ENCODE results near the gene CSTF1.
A peak's percentile ranks its signal among the peaks of the same experiment; 100 is the strongest.

The CSTF1 gene

DNA sequence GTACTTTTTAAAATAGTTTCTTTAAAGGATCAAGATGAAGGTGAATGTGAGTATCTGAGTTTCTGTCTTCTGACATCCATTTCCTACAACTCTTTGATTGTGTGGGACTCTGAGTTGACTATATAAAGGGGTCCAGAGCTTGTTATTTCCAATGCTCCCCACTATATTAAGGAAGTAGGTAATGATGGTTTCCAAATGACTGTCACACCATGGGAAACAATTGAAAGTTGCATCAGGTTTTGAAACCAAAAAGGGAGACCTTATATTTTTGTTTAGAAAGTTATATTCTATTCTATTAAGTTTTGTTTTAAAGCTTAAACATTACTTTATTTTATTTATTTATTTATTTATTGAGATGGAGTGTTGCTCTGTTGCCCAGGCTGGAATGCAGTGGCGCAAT, 30.8 kb downstream of the CSTF1 start:
- no peak overlapping the region for H3K9ac ChIP-seq
- H4K20me1 ChIP-seq: no peaks in the 10 kb centered on the region
- no peak overlapping the region for H3K4me3 ChIP-seq
- no peaks in the 10 kb centered on the region for H3K9me3 ChIP-seq
- no peaks in the 10 kb centered on the region for H3K36me3 ChIP-seq
- no peak overlapping the region for H3K4me2 ChIP-seq
- H3K27ac ChIP-seq: no peak overlapping the region
- H3K27me3 ChIP-seq: no peaks in the 10 kb centered on the region
- no peak for TF ChIP-seq Cebpa-rat (IDR thresholded peaks at IDR 0.05)
- peaks cover 5% of the 10 kb centered on the region; the same call in 1 of the 2 replicates for H3K4me1 ChIP-seq

DNA sequence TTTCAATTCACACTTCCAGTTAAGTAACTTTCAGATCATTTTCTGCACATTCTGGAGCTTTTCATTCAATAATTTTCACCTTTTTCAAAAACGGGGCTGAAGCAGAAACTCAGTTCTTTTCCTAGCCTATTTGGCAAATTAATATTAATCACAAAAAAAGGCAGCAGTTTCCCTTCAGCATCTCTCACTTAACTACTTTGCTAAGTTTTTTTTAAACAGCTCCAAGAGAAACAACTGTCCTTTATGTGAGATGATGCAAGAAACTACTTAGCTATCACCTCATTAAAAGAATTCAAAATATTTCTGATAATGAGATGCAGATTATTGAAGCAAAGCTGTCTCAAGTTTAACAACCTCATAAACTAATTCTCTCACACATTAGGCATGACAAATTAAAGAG, 31.4 kb downstream of the CSTF1 start:
- no peaks in the 10 kb centered on the region for H3K36me3 ChIP-seq
- H3K27ac ChIP-seq: no peak overlapping the region
- H3K9ac ChIP-seq: no peak overlapping the region
- no peaks in the 10 kb centered on the region for H3K27me3 ChIP-seq
- H3K4me2 ChIP-seq: no peak overlapping the region
- peaks cover 4% of the 10 kb centered on the region; the same call in 1 of the 2 replicates for H3K4me1 ChIP-seq
- no peak for TF ChIP-seq Cebpa-rat (IDR thresholded peaks at IDR 0.05)
- no peak overlapping the region for H3K4me3 ChIP-seq
- H4K20me1 ChIP-seq: no peaks in the 10 kb centered on the region
- H3K9me3 ChIP-seq: no peaks in the 10 kb centered on the region

DNA sequence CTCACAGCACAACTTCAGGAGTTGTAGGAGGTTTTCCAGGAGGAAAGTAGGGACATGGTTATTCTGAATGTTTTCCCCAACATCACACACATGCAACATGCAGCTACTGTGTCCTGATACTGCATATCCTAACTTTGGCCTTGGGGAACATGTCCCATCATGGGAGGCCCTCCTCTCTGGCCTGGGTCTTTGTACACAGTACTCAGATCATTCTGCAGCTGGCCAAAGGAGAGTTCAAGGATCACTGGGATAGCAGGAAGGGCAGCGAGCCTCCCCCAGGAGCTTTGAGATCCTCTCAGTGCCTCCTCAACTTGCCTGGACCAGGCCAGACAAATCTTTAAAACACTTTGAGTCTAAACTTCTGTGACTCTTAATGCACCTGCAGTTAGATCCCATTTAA, 32.5 kb downstream of the CSTF1 start:
- Histone ChIP-seq H3K9me3 (no peaks in the 10 kb centered on the region), H3K4me3 (no peak overlapping the region), H3K9ac (no peak overlapping the region), H4K20me1 (no peaks in the 10 kb centered on the region), H3K27ac (no peak overlapping the region), H3K4me1 (peaks cover 6% of the 10 kb centered on the region), H3K4me2 (no peak overlapping the region), H3K27me3 (no peaks in the 10 kb centered on the region), H3K36me3 (no peaks in the 10 kb centered on the region)
- TF ChIP-seq Cebpa-rat (IDR thresholded peaks at IDR 0.05): no peak

DNA sequence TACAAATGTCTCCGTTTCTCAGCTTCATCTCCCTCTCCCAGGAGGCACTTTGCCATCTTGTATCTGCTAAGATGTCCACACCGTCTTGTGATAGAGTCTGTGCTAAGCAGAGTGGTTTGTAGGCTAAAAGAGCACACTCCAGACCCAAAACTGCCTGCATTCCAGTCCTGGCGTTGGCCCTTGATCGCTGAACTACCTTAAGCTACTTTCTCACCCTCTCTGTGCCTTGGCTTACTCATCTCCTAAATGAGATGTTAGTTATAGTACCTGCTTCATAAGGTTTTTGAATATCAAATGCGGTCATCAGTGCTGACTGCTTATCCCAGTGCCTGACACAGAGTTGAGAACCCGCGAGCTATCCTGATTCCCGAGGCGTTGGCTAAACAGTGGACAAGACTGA, 33.6 kb downstream of the CSTF1 start:
- Histone ChIP-seq H3K9ac (no peak overlapping the region), H3K4me2 (no peak overlapping the region), H3K27me3 (no peaks in the 10 kb centered on the region), H3K36me3 (no peaks in the 10 kb centered on the region), H3K27ac (no peak overlapping the region), H3K9me3 (no peaks in the 10 kb centered on the region), H3K4me3 (no peak overlapping the region), H3K4me1 (peaks cover 6% of the 10 kb centered on the region), H4K20me1 (no peaks in the 10 kb centered on the region)
- no peak for TF ChIP-seq Cebpa-rat (IDR thresholded peaks at IDR 0.05)

DNA sequence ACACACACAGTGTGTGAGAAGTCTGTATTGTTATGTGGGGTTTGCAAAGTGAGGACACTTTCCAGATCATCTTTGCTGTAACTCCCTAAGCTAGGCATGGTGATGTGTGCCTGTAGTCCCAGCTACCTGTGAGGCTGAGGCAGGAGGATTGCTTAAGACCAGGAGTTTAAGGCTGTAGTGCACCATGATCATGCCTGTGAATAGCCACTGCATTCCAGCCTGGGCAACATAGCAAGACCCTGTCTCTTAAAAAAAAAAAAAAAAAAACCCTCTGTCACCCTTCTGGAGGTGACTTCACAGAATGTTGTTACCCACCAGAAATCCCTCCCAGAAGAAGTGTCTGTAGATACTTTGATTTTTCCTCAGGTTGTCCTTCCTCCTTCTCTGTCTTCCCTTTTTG, 34.5 kb downstream of the CSTF1 start:
- Histone ChIP-seq H3K27ac (no peak overlapping the region), H3K4me2 (no peak overlapping the region), H3K9me3 (no peaks in the 10 kb centered on the region), H3K27me3 (no peaks in the 10 kb centered on the region), H3K9ac (no peak overlapping the region), H4K20me1 (no peaks in the 10 kb centered on the region), H3K36me3 (no peaks in the 10 kb centered on the region), H3K4me1 (peaks cover 6% of the 10 kb centered on the region), H3K4me3 (no peak overlapping the region)
- TF ChIP-seq Cebpa-rat (IDR thresholded peaks at IDR 0.05): no peak

DNA sequence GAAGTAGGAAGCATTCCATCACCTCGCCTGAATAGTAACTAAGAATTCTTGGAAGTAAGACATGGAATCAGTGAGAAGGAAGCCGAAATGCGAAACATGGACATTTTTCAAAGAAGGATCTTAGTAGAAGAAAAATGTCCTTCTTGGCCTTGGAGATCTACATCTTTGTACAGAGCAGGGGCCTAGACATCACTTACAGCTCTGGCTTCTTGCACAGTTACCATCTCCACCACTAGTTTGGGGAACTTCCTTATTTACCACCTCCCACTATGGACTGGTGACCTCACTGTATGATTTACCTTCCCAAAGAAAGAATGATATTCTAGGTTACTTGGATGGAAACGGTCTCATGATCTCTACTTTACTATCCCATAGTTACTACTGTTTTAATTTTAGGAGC, 35.4 kb downstream of the CSTF1 start:
- Histone ChIP-seq H3K27ac (no peak overlapping the region), H3K9ac (no peak overlapping the region), H3K4me2 (no peak overlapping the region), H3K4me3 (no peak overlapping the region), H3K4me1 (peaks cover 6% of the 10 kb centered on the region), H3K27me3 (no peaks in the 10 kb centered on the region), H3K9me3 (no peaks in the 10 kb centered on the region), H3K36me3 (no peaks in the 10 kb centered on the region), H4K20me1 (no peaks in the 10 kb centered on the region)
- no peak for TF ChIP-seq Cebpa-rat (IDR thresholded peaks at IDR 0.05)

DNA sequence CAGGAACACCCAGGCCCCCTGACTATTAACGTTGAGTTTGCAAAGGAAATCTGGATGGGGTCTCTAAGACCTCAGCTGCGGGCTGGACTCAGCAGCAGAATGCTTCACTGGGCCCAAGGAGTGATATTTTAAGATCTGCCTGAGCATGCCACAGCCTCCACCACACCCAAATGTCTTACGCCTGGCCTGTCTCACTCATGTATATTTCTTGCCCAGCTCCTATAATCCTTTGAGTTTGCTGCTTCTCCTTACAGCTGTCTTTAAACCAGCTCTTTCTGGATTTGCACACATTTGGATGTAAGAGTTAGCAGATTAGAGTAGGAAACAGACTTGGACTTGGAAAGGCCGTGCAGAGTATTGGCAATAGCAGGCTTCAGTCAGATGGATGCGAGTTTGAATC, 36.0 kb downstream of the CSTF1 start:
- Histone ChIP-seq H3K36me3 (no peaks in the 10 kb centered on the region), H3K4me2 (no peak overlapping the region), H3K27me3 (no peaks in the 10 kb centered on the region), H3K9ac (no peak overlapping the region), H3K4me1 (peaks cover 6% of the 10 kb centered on the region), H3K4me3 (no peak overlapping the region), H4K20me1 (no peaks in the 10 kb centered on the region), H3K9me3 (no peaks in the 10 kb centered on the region), H3K27ac (no peak overlapping the region)
- TF ChIP-seq Cebpa-rat (IDR thresholded peaks at IDR 0.05): no peak

DNA sequence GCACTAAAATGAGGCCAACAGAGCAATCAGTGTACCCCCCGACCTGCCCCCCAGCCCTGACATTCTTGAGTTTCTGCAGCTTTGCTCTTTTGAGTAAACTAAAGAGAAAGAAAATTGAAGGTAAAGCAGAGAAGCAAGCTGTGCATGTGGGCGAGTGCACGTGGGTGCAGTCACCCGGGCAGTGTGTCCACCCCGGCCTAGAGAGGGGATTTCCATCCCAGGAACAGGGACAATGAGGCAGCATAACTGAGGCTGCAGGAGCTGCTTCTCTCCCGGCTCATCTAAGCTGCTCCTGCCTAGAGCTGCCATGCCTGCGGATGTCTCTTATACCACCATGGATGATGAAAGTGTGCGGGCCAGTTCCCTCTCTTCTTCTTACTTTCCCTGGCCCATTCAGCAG, 36.4 kb downstream of the CSTF1 start:
- no peak for TF ChIP-seq Cebpa-rat (IDR thresholded peaks at IDR 0.05)
- peaks cover 6% of the 10 kb centered on the region for H3K4me1 ChIP-seq
- H3K27ac ChIP-seq: no peak overlapping the region

DNA sequence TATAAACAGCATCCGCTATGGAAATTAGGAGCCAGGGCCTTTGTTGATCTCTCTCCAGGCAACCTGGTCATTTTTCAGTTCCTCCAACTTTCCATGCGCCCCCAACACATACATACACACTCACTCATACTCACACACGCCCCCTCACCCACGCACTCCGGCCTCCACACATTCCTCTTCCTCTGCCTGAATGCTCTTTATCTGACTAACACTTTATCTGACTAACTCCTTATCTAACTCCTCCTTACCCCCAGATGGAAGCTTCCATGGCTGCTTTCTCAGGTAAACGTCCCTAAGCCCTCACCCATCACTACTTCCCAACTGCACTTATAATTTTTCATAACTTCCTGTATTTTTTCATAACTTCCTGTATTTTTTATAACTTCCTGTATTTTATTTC, 37.1 kb downstream of the CSTF1 start:
- no peaks in the 10 kb centered on the region for H3K9me3 ChIP-seq
- no peak overlapping the region for H3K4me3 ChIP-seq
- peaks cover 6% of the 10 kb centered on the region for H3K4me1 ChIP-seq
- no peaks in the 10 kb centered on the region for H3K27me3 ChIP-seq
- no peaks in the 10 kb centered on the region for H4K20me1 ChIP-seq
- peak overlapping the region; percentile 42; the same call in 1 of the 2 replicates for H3K4me2 ChIP-seq
- H3K9ac ChIP-seq: no peak overlapping the region
- no peaks in the 10 kb centered on the region for H3K36me3 ChIP-seq
- H3K27ac ChIP-seq: no peak overlapping the region
- no peak for TF ChIP-seq Cebpa-rat (IDR thresholded peaks at IDR 0.05)

More for the DNA sequence above, 36.4 kb downstream of the CSTF1 start:
- no peak overlapping the region for H3K4me2 ChIP-seq
- H3K27me3 ChIP-seq: no peaks in the 10 kb centered on the region
- no peaks in the 10 kb centered on the region for H3K36me3 ChIP-seq
- H3K9ac ChIP-seq: no peak overlapping the region
- H3K4me3 ChIP-seq: no peak overlapping the region
- no peaks in the 10 kb centered on the region for H3K9me3 ChIP-seq
- H4K20me1 ChIP-seq: no peaks in the 10 kb centered on the region

DNA sequence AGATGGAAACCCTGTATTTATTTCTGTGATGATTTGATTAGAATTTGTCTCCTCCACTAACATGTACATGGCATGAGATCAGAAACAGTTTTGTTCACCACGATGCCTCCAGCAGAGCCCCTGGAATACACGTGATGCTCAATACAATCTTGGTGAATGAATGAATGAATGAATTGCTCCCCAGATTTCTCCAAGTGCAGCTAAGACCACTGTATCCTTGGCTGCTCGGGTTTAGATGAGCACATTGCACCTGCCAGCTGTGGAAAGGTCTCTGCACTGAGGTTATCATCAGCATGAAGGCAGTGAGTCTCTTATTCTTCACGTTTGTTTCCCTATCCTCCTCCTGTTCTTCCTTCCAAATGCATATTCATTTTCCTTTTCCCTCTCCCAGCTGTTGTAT, 37.5 kb downstream of the CSTF1 start:
- Histone ChIP-seq H4K20me1 (no peaks in the 10 kb centered on the region), H3K36me3 (no peaks in the 10 kb centered on the region), H3K27ac (no peak overlapping the region), H3K9me3 (no peaks in the 10 kb centered on the region), H3K9ac (no peak overlapping the region), H3K27me3 (no peaks in the 10 kb centered on the region), H3K4me2 (peak overlapping the region; percentile 42; the same call in 1 of the 2 replicates), H3K4me1 (peaks cover 6% of the 10 kb centered on the region), H3K4me3 (no peak overlapping the region)
- no peak for TF ChIP-seq Cebpa-rat (IDR thresholded peaks at IDR 0.05)

DNA sequence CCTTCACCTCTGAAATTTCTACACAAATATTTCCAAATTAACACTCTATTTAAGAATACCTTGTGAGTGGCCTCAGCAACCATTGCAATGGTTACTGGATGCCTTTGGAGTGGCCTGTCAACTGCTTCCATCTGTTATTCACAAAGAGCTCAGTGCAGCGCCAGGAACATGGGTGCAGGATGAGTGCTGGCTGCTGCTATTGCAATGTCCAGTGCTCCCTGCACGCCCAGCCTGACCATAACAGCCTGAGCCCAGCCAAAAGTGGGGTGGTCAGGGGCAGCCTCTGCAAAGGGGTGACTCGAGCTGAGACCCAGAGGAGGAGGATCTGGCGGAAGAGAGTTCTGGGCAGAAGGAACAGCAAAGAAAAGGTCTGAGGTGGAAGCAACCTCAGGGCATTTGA, 38.0 kb downstream of the CSTF1 start:
- Histone ChIP-seq H4K20me1 (no peaks in the 10 kb centered on the region), H3K9me3 (no peaks in the 10 kb centered on the region), H3K4me1 (peaks cover 6% of the 10 kb centered on the region), H3K27me3 (no peaks in the 10 kb centered on the region), H3K36me3 (no peaks in the 10 kb centered on the region), H3K4me3 (no peak overlapping the region), H3K27ac (no peak overlapping the region), H3K9ac (no peak overlapping the region), H3K4me2 (no peak overlapping the region)
- TF ChIP-seq Cebpa-rat (IDR thresholded peaks at IDR 0.05): no peak
